ENCODE results near the gene IFNGR2. TPM values are rescaled to one million over a fixed set of nuclear protein-coding genes. Genes with fewer than 3 reads are reported as not detected.
A peak's percentile ranks its signal among the peaks of the same experiment; 100 is the strongest.
"Not testable (repeated sequence)": the region's sequence is repeated elsewhere in the genome, so short reads cannot be mapped to it uniquely, and the experiment has no call there.

IFNGR2 gene
- polyA plus RNA-seq, 1 of the 3 experiments (the other 2 are of a cell fraction): 92.4 TPM

DNA sequence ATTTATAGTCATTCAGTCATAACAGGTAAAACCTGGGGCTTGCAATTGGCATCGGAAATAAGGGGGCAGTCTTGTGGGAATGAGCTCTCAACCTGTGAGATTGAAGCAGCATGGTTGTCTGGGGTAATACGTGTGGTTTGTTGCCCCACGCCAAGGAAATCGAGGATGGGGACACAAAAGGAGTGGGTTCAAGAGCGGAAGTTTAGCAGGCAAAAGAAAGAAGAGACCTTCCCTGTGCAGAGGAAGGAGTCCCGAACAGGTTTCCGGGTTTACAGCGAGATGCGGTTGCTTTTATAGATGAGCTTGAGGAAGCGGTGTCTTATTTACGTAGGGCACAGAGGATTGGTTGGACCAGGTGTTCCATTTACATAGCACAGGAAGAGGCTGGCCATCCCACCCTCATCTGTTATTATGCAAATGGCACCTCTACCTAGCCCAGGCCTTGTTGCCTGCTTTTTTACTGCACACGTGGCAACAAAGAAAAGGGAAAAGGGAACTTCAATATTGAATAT is 41.1 kb upstream of the IFNGR2 start:
- no peak overlapping the region for H2AFZ ChIP-seq (ENCODE audit: low read depth)
- peaks cover under 1% of the 10 kb centered on the region; the same call in 1 of the 2 replicates for H3K9me3 ChIP-seq
- peak overlapping the region in 1 of 2 experiments; percentile 87; a peak in 1 of 4 replicates for H3K27ac ChIP-seq (ENCODE audit: low read depth in 2 of 2, low read length in 1 of 2)
- H3K27me3 ChIP-seq (ENCODE audit: insufficient read depth): no peaks in the 10 kb centered on the region
- DNase-seq: no peak
- WGBS (ENCODE audit: low lambda C conversion rate): 62% methylated on average over 12 of the region's 12 CpGs
- H3K9me2 ChIP-seq: no peaks in the 10 kb centered on the region
- H3F3A ChIP-seq (replicated peaks; ENCODE audit: insufficient read depth): peaks cover 28% of the 10 kb centered on the region
- no peaks in the 10 kb centered on the region for H3K79me2 ChIP-seq (ENCODE audit: insufficient read depth)
- POLR2A ChIA-PET: interaction anchor here (1.0 kb wide), 1 partner anchor 162 kb away, joined by 3 read pairs; no protein-coding TSS in a partner anchor
- peaks cover 0 to under 1% of the 10 kb centered on the region in 2 experiments for H3K36me3 ChIP-seq (replicated peaks in 1 of 2; ENCODE audit: control insufficient read depth in 1 of 2, insufficient read depth in 2 of 2, low read length in 1 of 2)
- no peaks in the 10 kb centered on the region for H4K20me1 ChIP-seq (ENCODE audit: insufficient read depth)
- TF ChIP-seq SIN3A (IDR thresholded peaks at IDR 0.05; ENCODE audit: borderline replicate concordance, low read depth, low read length): no peak
- no peak for TF ChIP-seq RCOR1 (IDR thresholded peaks at IDR 0.05; ENCODE audit: low read length)
- TF ChIP-seq GATA2 (CRISPR knock-in tag; IDR thresholded peaks at IDR 0.05): no peak
- TF ChIP-seq FOXM1 (IDR thresholded peaks at IDR 0.05; ENCODE audit: low read depth): no peak
- TF ChIP-seq MEF2A (IDR thresholded peaks at IDR 0.05; ENCODE audit: borderline replicate concordance, low read depth): no peak
- TF ChIP-seq RAD21 (IDR thresholded peaks at IDR 0.05; ENCODE audit: low read length): no peak
- no peak for TF ChIP-seq NRF1 (IDR thresholded peaks at IDR 0.05; ENCODE audit: low read depth, low read length)
- H3K4me2 ChIP-seq: peak overlapping the region; percentile 67
- no peak overlapping the region for H3K9ac ChIP-seq
- peaks cover 14% of the 10 kb centered on the region in 2 experiments; a peak in 3 of 4 replicates for H3K4me1 ChIP-seq (ENCODE audit: control insufficient read depth in 1 of 2, insufficient read depth in 2 of 2, low read depth in 1 of 2, low read length in 1 of 2)
- peak overlapping the region in 1 of 2 experiments; percentile 7; a peak in 1 of 4 replicates for H3K4me3 ChIP-seq (ENCODE audit: low read depth in 2 of 2, low read length in 1 of 2)
- CTCF ChIA-PET: interaction anchor here (0.9 to 4.3 kb wide), 40 partner anchors 8 to 732 kb away, joined by 3 to 64 read pairs (median 7); partner anchors contain the start of genes IFNAR1, IFNAR2, IL10RB and TMEM50B

GRCh38 chr21:33363911-33364609 is 39.2 kb upstream of the IFNGR2 start:
- H3K4me1 ChIP-seq (ENCODE audit: control insufficient read depth in 1 of 2, insufficient read depth in 2 of 2, low read depth in 1 of 2, low read length in 1 of 2): peaks cover 14% of the 10 kb centered on the region in 2 experiments; a peak in 3 of 4 replicates
- H3K9me2 ChIP-seq; H3K36me3 ChIP-seq (replicated peaks in 1 of 2; ENCODE audit: control insufficient read depth in 1 of 2, insufficient read depth in 2 of 2, low read length in 1 of 2); H4K20me1 ChIP-seq (ENCODE audit: insufficient read depth); H3K4me3 ChIP-seq (ENCODE audit: low read depth in 2 of 2, low read length in 1 of 2); H3K9ac ChIP-seq; H3K9me3 ChIP-seq; H3K4me2 ChIP-seq; H3K27me3 ChIP-seq (ENCODE audit: insufficient read depth); POLR2A ChIA-PET; H3K79me2 ChIP-seq (ENCODE audit: insufficient read depth); H3K27ac ChIP-seq (ENCODE audit: low read depth in 2 of 2, low read length in 1 of 2); DNase-seq; H2AFZ ChIP-seq (ENCODE audit: low read depth): not testable (repeated sequence)
- peaks cover 28% of the 10 kb centered on the region for H3F3A ChIP-seq (replicated peaks; ENCODE audit: insufficient read depth)
- 64% methylated on average over 10 of the region's 10 CpGs for WGBS (ENCODE audit: low lambda C conversion rate)
- CTCF ChIA-PET: interaction anchor here (0.6 to 1.4 kb wide), 3 partner anchors 164 to 478 kb away, joined by 3 to 4 read pairs (median 4); no protein-coding TSS in a partner anchor

- no peaks in the 10 kb centered on the region for H3K27me3 ChIP-seq (ENCODE audit: insufficient read depth)
- CTCF ChIA-PET: interaction anchor here (0.9 to 2.1 kb wide), 2 partner anchors 165 to 425 kb away, joined by 3 to 10 read pairs; no protein-coding TSS in a partner anchor
Measured at GRCh38 chr21:33364830-33365229, 38.4 kb upstream of the IFNGR2 start.

More at GRCh38 chr21:33364830-33365229, 38.4 kb upstream of the IFNGR2 start:
- Histone ChIP-seq H3K9ac (no peak overlapping the region), H3K27ac (ENCODE audit: low read depth in 2 of 2, low read length in 1 of 2) (no peak overlapping the region), H3F3A (replicated peaks; ENCODE audit: insufficient read depth) (peaks cover 21% of the 10 kb centered on the region), H3K9me2 (no peaks in the 10 kb centered on the region), H3K4me1 (ENCODE audit: control insufficient read depth in 1 of 2, insufficient read depth in 2 of 2, low read depth in 1 of 2, low read length in 1 of 2) (peaks cover 14% of the 10 kb centered on the region in 2 experiments; a peak in 3 of 4 replicates), H3K36me3 (replicated peaks in 1 of 2; ENCODE audit: control insufficient read depth in 1 of 2, insufficient read depth in 2 of 2, low read length in 1 of 2) (no peaks in the 10 kb centered on the region), H3K4me3 (ENCODE audit: low read depth in 2 of 2, low read length in 1 of 2) (no peak overlapping the region), H3K9me3 (peaks cover 7% of the 10 kb centered on the region; the same call in 1 of the 2 replicates), H3K4me2 (no peak overlapping the region), H4K20me1 (ENCODE audit: insufficient read depth) (no peaks in the 10 kb centered on the region), H3K79me2 (ENCODE audit: insufficient read depth) (no peaks in the 10 kb centered on the region), H2AFZ (ENCODE audit: low read depth) (no peak overlapping the region)
- no peak for TF ChIP-seq GABPA (IDR thresholded peaks at IDR 0.05; ENCODE audit: low read depth)
- TF ChIP-seq TCF12 (IDR thresholded peaks at IDR 0.05): no peak
- no peak for TF ChIP-seq CHD2 (IDR thresholded peaks at IDR 0.05; ENCODE audit: low read length, partially characterized antibody)
- TF ChIP-seq, protein P1, sequence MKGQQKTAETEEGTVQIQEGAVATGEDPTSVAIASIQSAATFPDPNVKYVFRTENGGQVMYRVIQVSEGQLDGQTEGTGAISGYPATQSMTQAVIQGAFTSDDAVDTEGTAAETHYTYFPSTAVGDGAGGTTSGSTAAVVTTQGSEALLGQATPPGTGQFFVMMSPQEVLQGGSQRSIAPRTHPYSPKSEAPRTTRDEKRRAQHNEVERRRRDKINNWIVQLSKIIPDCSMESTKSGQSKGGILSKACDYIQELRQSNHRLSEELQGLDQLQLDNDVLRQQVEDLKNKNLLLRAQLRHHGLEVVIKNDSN (IDR thresholded peaks at IDR 0.05; ENCODE audit: borderline replicate concordance, low read depth): no peak
- WGBS (ENCODE audit: low lambda C conversion rate): 76% methylated on average over 5 of the region's 5 CpGs
- POLR2A ChIA-PET: no interaction called here
- no peak for DNase-seq
